ENCODE results near the gene BRI3.

The BRI3 gene

DNA sequence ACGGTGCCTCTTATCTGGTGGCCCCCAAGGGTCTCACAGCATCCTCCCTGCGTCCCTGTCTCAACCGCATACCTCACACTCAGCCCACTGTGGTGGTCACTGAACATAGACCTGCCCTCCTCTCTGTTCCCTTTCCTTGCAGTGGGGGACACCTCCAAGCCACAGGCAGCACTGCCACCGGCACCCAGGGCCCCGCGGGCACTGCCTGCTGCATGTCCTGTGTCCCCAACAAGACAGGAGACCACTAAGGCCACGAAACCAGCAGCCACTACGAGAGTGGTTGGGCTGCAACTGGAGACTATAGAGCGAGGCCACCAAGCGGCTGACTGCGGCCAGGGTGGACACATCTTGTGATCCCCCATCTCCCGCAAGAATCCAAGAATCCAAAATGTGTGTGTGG, 15.3 kb downstream of the BRI3 start:
- DNase-seq (ENCODE audit: low read depth): no peak
- TF ChIP-seq, protein P1, sequence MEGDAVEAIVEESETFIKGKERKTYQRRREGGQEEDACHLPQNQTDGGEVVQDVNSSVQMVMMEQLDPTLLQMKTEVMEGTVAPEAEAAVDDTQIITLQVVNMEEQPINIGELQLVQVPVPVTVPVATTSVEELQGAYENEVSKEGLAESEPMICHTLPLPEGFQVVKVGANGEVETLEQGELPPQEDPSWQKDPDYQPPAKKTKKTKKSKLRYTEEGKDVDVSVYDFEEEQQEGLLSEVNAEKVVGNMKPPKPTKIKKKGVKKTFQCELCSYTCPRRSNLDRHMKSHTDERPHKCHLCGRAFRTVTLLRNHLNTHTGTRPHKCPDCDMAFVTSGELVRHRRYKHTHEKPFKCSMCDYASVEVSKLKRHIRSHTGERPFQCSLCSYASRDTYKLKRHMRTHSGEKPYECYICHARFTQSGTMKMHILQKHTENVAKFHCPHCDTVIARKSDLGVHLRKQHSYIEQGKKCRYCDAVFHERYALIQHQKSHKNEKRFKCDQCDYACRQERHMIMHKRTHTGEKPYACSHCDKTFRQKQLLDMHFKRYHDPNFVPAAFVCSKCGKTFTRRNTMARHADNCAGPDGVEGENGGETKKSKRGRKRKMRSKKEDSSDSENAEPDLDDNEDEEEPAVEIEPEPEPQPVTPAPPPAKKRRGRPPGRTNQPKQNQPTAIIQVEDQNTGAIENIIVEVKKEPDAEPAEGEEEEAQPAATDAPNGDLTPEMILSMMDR (IDR thresholded peaks at IDR 0.05; ENCODE audit: control insufficient read depth, insufficient read depth, low read depth, low read length, missing control alignments): no peak
- no peak overlapping the region for H3K4me3 ChIP-seq (ENCODE audit: control insufficient read depth, low read depth, low read length)

DNA sequence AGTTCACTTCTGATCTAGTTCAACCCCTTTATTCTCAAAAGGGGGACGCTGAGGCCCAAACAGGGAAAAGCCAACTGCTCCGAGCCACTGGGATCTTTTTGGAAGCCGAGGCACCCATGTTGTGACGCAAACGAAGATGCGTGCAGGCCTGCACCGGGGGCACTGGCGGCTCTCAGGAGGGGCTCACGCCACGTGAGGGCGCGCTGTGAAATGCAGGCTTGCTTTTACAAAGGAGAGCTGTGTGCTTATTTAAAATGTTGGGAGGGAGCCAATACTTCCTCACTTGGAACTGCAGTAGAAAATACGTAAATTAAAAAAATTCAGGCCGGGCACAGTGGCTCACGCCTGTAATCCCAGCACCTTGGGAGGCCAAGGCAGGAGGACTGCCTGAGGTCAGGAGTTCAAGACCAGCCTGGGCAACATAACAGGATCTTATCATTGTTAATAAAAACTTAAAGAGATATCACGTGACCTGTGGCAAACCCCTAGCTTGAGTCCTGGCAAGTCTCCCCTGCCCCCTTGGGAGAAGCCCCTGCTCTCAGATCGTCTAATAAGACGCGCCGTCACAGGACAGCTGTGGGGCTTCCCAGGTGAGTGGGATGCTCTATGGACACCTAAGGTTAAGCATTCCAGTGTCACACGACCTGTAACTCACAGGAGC, 16.3 kb downstream of the BRI3 start:
- no peak overlapping the region for H3K4me3 ChIP-seq (ENCODE audit: control insufficient read depth, low read depth, low read length)
- no peak for DNase-seq (ENCODE audit: low read depth)
- TF ChIP-seq, protein P1 (IDR thresholded peaks at IDR 0.05; ENCODE audit: control insufficient read depth, insufficient read depth, low read depth, low read length, missing control alignments): no peak

DNA sequence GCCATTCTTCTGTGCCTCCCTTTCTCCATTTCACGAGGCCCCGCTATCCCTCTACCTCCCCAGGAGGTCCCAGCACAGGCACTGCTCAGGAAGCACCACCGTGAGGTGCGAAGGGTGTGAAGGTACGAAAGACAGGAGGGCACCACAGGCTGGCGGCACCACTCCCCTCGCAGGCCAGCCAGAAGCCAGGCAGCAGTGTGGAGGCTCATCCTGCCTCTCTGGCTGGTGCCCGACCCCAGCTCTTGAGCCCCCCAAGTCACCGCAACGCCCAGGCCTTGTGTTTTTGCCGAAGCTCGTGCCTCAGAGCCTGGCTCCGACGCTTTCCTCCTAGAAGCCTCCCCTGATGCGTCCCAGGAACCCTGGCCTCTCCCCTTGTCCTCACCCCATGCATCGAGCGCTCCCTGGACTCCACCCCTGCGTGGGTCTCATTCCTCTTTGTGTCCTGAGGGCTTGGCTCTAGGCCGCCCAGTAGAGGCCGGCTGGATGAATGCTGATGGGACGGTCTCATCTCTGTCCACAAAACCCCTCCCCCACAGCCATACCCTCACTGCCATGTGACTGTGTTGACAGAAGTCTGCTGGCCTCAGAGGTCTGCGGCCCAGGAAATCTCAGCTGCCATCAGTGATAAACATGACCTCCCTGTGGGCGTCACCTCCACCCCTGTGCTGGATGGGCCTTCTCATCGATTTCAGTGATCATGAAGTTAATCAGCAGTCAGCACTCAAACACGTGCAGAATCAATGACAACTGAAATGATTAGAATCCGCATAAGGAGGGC, 19.3 kb downstream of the BRI3 start:
- DNase-seq (ENCODE audit: low read depth): no peak
- TF ChIP-seq, protein P1 (IDR thresholded peaks at IDR 0.05; ENCODE audit: control insufficient read depth, insufficient read depth, low read depth, low read length, missing control alignments): no peak
- no peak overlapping the region for H3K4me3 ChIP-seq (ENCODE audit: control insufficient read depth, low read depth, low read length)

DNA sequence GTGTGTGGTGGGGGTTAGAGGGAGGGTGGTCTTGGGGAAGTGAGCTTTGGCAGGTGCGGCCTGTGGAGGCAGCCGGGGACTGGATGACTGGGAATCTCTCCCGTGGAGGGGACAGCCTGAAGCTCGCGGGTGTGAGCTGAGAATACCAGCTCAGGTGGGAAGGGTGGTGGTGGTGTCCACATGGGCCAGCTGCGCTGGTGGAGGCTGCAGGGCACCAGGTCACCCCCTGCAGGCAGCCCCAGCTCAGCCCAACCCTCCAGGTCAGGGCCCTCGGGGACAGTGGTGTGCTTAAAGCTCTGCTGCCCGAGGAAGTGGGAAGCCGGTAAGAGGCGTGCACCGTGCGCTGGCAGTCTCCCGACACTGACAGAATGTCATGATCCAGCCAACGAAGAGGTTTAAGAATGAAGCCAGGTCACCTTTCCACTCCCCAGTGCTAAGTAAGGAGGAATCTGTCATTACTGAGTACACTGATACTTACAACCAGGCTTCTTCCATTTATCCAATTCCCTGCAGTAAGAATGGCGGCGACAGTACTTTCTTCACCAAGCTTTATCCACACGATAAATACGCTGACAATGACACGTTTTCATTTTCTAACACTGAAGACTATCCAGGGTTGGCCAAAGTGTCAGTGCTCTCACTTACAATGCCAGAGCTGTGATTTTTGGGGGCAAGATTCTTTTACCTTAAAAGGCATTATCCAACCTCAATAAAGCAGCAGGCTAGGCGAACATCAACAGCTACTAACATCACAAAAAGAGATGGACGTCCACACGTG, 20.4 kb downstream of the BRI3 start:
- TF ChIP-seq, protein P1 (IDR thresholded peaks at IDR 0.05; ENCODE audit: control insufficient read depth, insufficient read depth, low read depth, low read length, missing control alignments): no peak
- no peak overlapping the region for H3K4me3 ChIP-seq (ENCODE audit: control insufficient read depth, low read depth, low read length)
- DNase-seq (ENCODE audit: low read depth): no peak

DNA sequence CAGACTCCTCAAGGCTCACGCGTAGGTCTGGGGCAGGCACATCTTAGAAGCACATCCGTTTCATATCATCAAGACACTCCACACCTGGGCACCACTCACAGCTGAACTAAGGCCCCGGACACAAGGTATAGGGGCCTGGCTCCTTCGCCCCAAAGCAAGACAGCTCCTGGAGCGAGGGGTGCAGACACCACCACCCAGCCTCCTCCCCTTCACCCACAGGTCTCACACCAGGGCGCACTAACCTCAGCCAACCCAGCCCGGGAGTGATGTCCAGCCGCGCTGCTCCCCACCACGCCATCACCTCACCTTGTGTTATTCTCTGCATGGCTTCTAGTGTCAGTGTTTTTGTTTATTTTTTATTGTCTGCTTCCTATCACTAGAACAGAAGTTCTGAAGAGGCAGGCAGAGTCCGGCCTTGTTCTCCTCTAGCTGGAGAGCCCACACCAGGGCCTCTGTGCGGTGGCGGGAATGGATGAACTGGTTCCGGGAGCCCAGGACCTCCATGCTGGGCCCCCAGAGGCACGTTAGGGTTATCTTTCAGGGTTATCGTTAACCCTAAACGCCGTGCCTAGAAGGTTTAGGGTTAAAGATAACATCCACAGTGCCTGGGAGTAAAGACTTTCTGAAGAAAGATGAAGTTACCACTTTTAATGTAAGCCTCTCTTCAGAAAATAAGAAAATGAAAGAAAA, 21.8 kb downstream of the BRI3 start:
- TF ChIP-seq, protein P1 (IDR thresholded peaks at IDR 0.05; ENCODE audit: control insufficient read depth, insufficient read depth, low read depth, low read length, missing control alignments): no peak
- no peak for DNase-seq (ENCODE audit: low read depth)
- H3K4me3 ChIP-seq (ENCODE audit: control insufficient read depth, low read depth, low read length): no peak overlapping the region

DNA sequence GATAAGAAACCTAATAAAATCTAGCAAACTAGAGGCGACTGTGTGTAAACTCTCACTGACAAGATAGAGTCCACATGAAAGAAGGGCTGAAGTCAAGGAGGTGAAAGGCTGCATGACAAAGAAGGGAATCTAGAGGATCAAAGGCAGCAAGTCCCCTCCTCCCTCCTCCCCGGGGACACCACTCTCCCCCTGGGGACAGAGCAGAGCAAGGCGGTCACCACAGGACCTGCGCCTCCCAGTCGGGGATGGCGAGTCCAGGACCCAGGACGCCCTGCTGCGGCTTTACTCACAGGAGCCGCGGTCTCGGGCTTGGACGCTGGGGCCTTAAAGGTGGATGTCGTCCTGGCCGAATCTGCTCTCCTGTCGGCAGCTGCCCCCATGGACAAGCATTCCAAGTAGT, 22.4 kb downstream of the BRI3 start:
- H3K4me3 ChIP-seq (ENCODE audit: control insufficient read depth, low read depth, low read length): no peak overlapping the region
- DNase-seq (ENCODE audit: low read depth): no peak
- TF ChIP-seq, protein P1 (IDR thresholded peaks at IDR 0.05; ENCODE audit: control insufficient read depth, insufficient read depth, low read depth, low read length, missing control alignments): no peak

Data from AG09309 (cell line).